Ovary (tissue), 1 donor: ENCODE measurements around the gene SPATC1L.

Experiments
- EP300 ChIP-seq: sonication (generic); formaldehyde crosslinking; IDR thresholded peaks from one replicate; pipeline ENCODE4 v1.6.1; 2017; ENCODE audit warnings: antibody characterized with exemption
- POLR2A ChIP-seq: fragments of 450-650 bp; IDR thresholded peaks from one replicate; pipeline ENCODE4 v1.6.1; 2017; ENCODE audit warnings: antibody characterized with exemption, mild to moderate bottlenecking, moderate library complexity

DNA sequence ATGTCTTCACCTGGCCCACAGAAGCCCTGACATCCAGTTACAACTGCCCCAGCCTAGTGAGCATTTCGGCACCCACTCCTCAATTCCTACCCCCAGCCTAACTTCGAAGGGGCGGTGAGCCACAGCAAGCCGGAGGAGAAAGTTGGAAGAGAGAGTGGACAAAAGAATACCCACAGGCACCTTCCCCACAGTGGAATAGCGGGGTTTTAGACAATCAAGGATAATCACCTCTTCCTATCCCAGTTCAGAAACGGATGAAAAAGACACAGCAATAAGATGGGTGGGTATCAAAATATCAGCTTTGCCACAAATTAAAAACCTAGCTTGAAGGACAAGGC, 45.6 kb upstream of the SPATC1L start:
- TF ChIP-seq POLR2A (no peak), EP300 (no peak)
